Epithelial cell of proximal tubule (primary cell): ENCODE data around the gene TULP4. TPM values are rescaled to one million over a fixed set of nuclear protein-coding genes. Genes with fewer than 3 reads are reported as not detected.
"Not testable (repeated sequence)": the region's sequence is repeated elsewhere in the genome, so short reads cannot be mapped to it uniquely, and the experiment has no call there.

Source experiments
- DNase-seq: peaks from one replicate; pipeline ENCODE4 v3.0.0-alpha.2; 2011; ENCODE audit warnings: low read depth
- H3K4me3 ChIP-seq: 2 replicates; pipeline ENCODE4 v1.5.1; 2011; ENCODE audit warnings: low read depth, mild to moderate bottlenecking, low read length
- CTCF ChIP-seq: conservative IDR thresholded peaks from 2 replicates; pipeline ENCODE4 v1.5.1; 2012; ENCODE audit warnings: low read depth, mild to moderate bottlenecking, low read length
- total RNA-seq: library from RNA; depleted of rRNA; stranded (reverse); fragments of >200 nt; gene quantifications from 2 replicates; pipeline ENCODE4 v1.2.3, GENCODE V29; 2015

TULP4 gene
- total RNA-seq, 1 donor from 2014 or later: 25.4 TPM

- no peak for DNase-seq
- no peak overlapping the region for H3K4me3 ChIP-seq
- TF ChIP-seq CTCF: no peak
Observed at GRCh38 chr6:158476389-158476788, 164.1 kb downstream of the TULP4 start.

- DNase-seq, H3K4me3 ChIP-seq: not testable (repeated sequence)
Observed at GRCh38 chr6:158477722-158478121, 165.5 kb downstream of the TULP4 start.

- no peak for DNase-seq
- no peak overlapping the region for H3K4me3 ChIP-seq
- no peak for TF ChIP-seq CTCF
Observed at GRCh38 chr6:158480989-158481388, 168.7 kb downstream of the TULP4 start.

GRCh38 chr6:158481690-158482473, 169.6 kb downstream of the TULP4 start:
- TF ChIP-seq CTCF: no peak

GRCh38 chr6:158485431-158485830, 173.2 kb downstream of the TULP4 start:
- DNase-seq: no peak
- no peak for TF ChIP-seq CTCF
- H3K4me3 ChIP-seq: no peak overlapping the region

More at GRCh38 chr6:158481690-158482473, 169.6 kb downstream of the TULP4 start:
- DNase-seq: peak; percentile 57
- no peak overlapping the region for H3K4me3 ChIP-seq

- DNase-seq: no peak
- H3K4me3 ChIP-seq: no peak overlapping the region
- TF ChIP-seq CTCF: no peak
Observed at GRCh38 chr6:158487495-158487894, 175.2 kb downstream of the TULP4 start.

- no peak overlapping the region for H3K4me3 ChIP-seq
- no peak for TF ChIP-seq CTCF
- DNase-seq: peak; percentile 93
Observed at GRCh38 chr6:158488065-158488464, 175.8 kb downstream of the TULP4 start.
